Measurements from ENCODE around the gene CRYGS.

The CRYGS gene

GRCh38 chr3:186493525-186494255 lies 50.5 kb downstream of the CRYGS start:
- DNase-seq (ENCODE audit: low read depth, low spot score): peak; percentile 5

- DNase-seq (ENCODE audit: low read depth, low spot score): no peak
Measured at GRCh38 chr3:186492385-186492984, 51.7 kb downstream of the CRYGS start.

GRCh38 chr3:186489507-186489906 lies 54.7 kb downstream of the CRYGS start:
- DNase-seq (ENCODE audit: low read depth, low spot score): no peak

Data from brain pericyte (primary cell).